HEK293T (cell line): ENCODE results near the gene TAF3.

Experiments
- ARNT ChIP-seq: fragments of 450-650 bp; IDR thresholded peaks from 2 replicates; pipeline ENCODE4 v1.6.1; 2017; ENCODE audit warnings: mild to moderate bottlenecking
- BHLHE40 ChIP-seq: fragments of 450-650 bp; IDR thresholded peaks from 2 replicates; pipeline ENCODE4 v1.6.1; 2016; ENCODE audit warnings: mild to moderate bottlenecking, moderate library complexity, borderline replicate concordance
- ELF4 ChIP-seq: fragments of 450-650 bp; IDR thresholded peaks from 2 replicates; pipeline ENCODE4 v1.6.1; 2017; ENCODE audit warnings: antibody characterized with exemption
- FOXA1 ChIP-seq: fragments of 450-650 bp; IDR thresholded peaks from 2 replicates; pipeline ENCODE4 v1.6.1; 2016; ENCODE audit warnings: mild to moderate bottlenecking
- FOXM1 ChIP-seq: fragments of 450-650 bp; IDR thresholded peaks from 2 replicates; pipeline ENCODE4 v1.6.1; 2017; ENCODE audit warnings: mild to moderate bottlenecking, borderline replicate concordance
- HDGF ChIP-seq: fragments of 450-650 bp; IDR thresholded peaks from 2 replicates; pipeline ENCODE4 v1.6.1; 2017; ENCODE audit warnings: antibody characterized with exemption, borderline replicate concordance
- NFRKB ChIP-seq: fragments of 450-650 bp; IDR thresholded peaks from 2 replicates; pipeline ENCODE4 v1.6.1; 2016; ENCODE audit warnings: mild to moderate bottlenecking, moderate library complexity
- SP1 ChIP-seq: fragments of 450-650 bp; IDR thresholded peaks from 2 replicates; pipeline ENCODE4 v1.6.1; 2017
- SUZ12 ChIP-seq: fragments of 450-650 bp; IDR thresholded peaks from 2 replicates; pipeline ENCODE4 v1.6.1; 2016; ENCODE audit warnings: mild to moderate bottlenecking
- ZNF384 ChIP-seq: fragments of 450-650 bp; IDR thresholded peaks from 2 replicates; pipeline ENCODE4 v1.6.1; 2016
- TF ChIP-seq, protein P1 (sequence below): fragments of 450-650 bp; IDR thresholded peaks from 2 replicates; pipeline ENCODE4 v1.6.1; 2016

DNA sequence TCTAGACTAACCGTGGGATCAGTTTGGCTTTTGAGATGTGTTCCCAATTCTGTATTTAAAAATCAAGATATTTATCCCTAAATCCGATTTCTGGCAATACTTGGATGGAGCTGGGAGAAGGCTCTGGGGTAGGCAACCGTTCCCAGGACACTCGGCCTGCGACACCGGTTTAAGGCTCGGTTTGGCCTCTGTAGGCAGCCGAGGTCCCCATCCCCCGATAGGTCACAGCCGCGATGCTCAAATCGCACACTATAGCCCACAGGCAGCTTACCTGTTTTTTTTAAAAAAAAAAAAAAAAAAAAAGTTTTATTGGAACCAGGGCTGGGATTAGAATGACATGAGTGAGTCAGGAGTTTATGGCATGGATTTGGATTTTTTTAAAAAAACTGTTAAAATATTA is 729 bp upstream of the TAF3 start:
- TF ChIP-seq NFRKB (no peak), ELF4 (no peak), SP1 (no peak), SUZ12 (no peak), BHLHE40 (no peak), ZNF384 (no peak), ARNT (no peak), FOXM1 (no peak), FOXA1 (no peak), HDGF (no peak)
- TF ChIP-seq, protein P1, sequence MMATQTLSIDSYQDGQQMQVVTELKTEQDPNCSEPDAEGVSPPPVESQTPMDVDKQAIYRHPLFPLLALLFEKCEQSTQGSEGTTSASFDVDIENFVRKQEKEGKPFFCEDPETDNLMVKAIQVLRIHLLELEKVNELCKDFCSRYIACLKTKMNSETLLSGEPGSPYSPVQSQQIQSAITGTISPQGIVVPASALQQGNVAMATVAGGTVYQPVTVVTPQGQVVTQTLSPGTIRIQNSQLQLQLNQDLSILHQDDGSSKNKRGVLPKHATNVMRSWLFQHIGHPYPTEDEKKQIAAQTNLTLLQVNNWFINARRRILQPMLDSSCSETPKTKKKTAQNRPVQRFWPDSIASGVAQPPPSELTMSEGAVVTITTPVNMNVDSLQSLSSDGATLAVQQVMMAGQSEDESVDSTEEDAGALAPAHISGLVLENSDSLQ: no peak
